ENCODE results near the gene RAB31. TPM values are rescaled to one million over a fixed set of nuclear protein-coding genes. Genes with fewer than 3 reads are reported as not detected.
A peak's percentile ranks its signal among the peaks of the same experiment; 100 is the strongest.

RAB31 gene
- total RNA-seq, 4 donors from 2014 or later = 13.1 to 18.4 (median 16.9) TPM

DNA sequence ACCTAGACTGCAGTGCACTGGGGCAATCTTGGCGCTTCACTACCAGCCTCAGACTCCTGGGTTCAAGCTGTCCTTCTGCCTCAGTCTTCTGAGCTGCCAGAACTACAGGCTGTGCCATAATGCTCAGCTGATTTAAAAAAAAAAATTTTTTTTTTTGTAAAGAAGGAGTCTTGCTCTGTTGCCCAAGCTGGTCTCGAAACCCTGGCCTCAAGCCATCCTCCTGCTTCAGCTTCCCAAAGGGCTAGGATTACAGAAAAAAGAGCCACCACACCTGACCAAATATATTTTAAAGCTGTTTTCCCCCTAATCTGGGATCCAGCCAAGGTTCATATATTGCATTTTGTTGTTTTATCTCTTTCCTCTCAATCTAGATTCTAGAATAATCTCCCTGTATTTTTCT lies 82.2 kb downstream of the RAB31 start:
- DNase-seq = no peak
- Histone ChIP-seq H3K36me3 (no peaks in the 10 kb centered on the region), H3K27ac (no peak overlapping the region), H3K9me3 (no peaks in the 10 kb centered on the region), H3K4me1 (no peaks in the 10 kb centered on the region), H3K27me3 (no peaks in the 10 kb centered on the region), H3K4me3 (no peak overlapping the region)
- no peak for TF ChIP-seq EP300 (IDR thresholded peaks at IDR 0.05; ENCODE audit: low read depth)
- no peak for TF ChIP-seq CTCF (IDR thresholded peaks at IDR 0.05)
- TF ChIP-seq POLR2A (IDR thresholded peaks at IDR 0.05) = no peak
- no peak for TF ChIP-seq POLR2AphosphoS5 (IDR thresholded peaks at IDR 0.05)
- intact Hi-C loops (cut with DNase I; ENCODE audit: low total_unique reads) = no loop called here
- in situ Hi-C loops (cut with MboI; ENCODE audit: low pct_ligation_motif_present in 1 of 4, low pct_unique_long_range_greater_than_20kb in 1 of 4, low sequenced_read_pairs in 3 of 4) = no loop called here
- WGBS, 2 donors (ENCODE audit: low coverage in 1 of 2) = 83 to 92% methylated on average over 2 of the region's 2 CpGs

DNA sequence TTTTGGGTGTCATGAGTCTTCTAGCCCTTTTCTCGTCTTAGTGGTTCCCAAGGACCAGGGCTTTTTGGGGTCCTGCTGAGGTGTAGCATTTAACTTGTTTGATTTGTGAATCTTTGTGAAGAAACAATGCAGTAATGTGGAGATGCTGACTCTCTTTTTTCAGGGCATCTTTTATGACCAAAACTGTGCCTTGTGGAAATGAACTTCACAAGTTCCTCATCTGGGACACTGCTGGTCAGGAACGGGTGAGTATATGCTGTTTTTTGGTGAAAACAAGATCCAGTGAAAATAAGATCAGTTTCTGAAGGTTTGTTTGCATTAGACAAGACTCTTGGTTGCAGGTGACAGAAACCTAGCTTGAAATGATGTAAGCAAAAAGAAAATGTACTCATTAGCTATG lies 83.9 kb downstream of the RAB31 start:
- no peaks in the 10 kb centered on the region for H3K4me1 ChIP-seq
- H3K27me3 ChIP-seq = no peaks in the 10 kb centered on the region
- H3K9me3 ChIP-seq = no peaks in the 10 kb centered on the region
- intact Hi-C loops (cut with DNase I; ENCODE audit: low total_unique reads) (no loop called here), in situ Hi-C loops (cut with MboI; ENCODE audit: low pct_ligation_motif_present in 1 of 4, low pct_unique_long_range_greater_than_20kb in 1 of 4, low sequenced_read_pairs in 3 of 4) (no loop called here)
- H3K27ac ChIP-seq = no peak overlapping the region
- H3K36me3 ChIP-seq = no peaks in the 10 kb centered on the region
- no peak overlapping the region for H3K4me3 ChIP-seq
- WGBS, 2 donors (ENCODE audit: low coverage in 1 of 2) = 68 to 86% methylated on average over 2 of the region's 2 CpGs
- TF ChIP-seq EP300 (IDR thresholded peaks at IDR 0.05; ENCODE audit: low read depth) = no peak
- no peak for DNase-seq

DNA sequence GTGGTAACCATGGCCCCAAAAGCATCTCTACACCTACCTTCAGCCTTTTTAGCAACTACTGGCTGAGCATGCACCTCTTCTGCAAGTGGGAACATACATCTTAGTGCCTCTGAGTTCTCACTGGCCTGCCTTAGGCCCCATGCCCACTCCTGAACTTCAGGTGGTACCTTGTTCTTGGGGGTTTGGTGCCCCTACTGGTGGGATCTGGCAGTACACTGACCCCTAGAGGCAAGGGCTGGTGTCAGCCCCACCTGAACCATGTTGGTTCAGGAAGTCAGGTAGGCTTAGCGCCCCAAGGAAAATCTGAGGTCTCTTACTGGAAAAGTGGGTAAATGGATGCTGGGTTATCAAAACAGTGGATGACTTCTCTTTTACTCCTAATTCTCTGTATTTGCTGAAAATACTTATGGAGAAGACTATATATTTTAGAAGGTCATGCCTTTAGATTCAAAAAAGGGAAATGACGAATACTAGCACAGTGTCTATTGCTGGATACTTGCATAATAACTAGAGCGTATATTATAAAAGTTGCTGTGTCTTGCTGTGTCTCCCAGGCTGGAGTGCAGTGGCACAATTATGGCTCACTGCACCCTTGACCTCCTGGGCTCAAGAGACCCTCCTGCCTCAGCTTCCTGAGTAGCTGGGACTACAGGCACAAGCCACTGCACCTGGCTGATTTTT lies 84.6 kb downstream of the RAB31 start:
- no peak overlapping the region for H3K4me3 ChIP-seq
- H3K9me3 ChIP-seq = no peaks in the 10 kb centered on the region
- in situ Hi-C loops (cut with MboI; ENCODE audit: low pct_ligation_motif_present in 1 of 4, low pct_unique_long_range_greater_than_20kb in 1 of 4, low sequenced_read_pairs in 3 of 4) = no loop called here

GRCh38 chr18:9796011-9796410 lies 87.9 kb downstream of the RAB31 start:
- no peak overlapping the region for H3K4me3 ChIP-seq
- TF ChIP-seq CTCF (IDR thresholded peaks at IDR 0.05) (no peak), EP300 (IDR thresholded peaks at IDR 0.05; ENCODE audit: low read depth) (no peak), POLR2A (IDR thresholded peaks at IDR 0.05) (no peak), POLR2AphosphoS5 (IDR thresholded peaks at IDR 0.05) (no peak)
- no peak overlapping the region for H3K27ac ChIP-seq
- in situ Hi-C loops (cut with MboI; ENCODE audit: low pct_ligation_motif_present in 1 of 4, low pct_unique_long_range_greater_than_20kb in 1 of 4, low sequenced_read_pairs in 3 of 4) (no loop called here), intact Hi-C loops (cut with DNase I; ENCODE audit: low total_unique reads) (no loop called here)
- H3K4me1 ChIP-seq = no peaks in the 10 kb centered on the region
- no peaks in the 10 kb centered on the region for H3K27me3 ChIP-seq
- no peak for DNase-seq
- H3K36me3 ChIP-seq = no peaks in the 10 kb centered on the region
- WGBS, 2 donors (ENCODE audit: low coverage in 1 of 2) = 50 to 78% methylated on average over 1 to 2 of the region's 2 CpGs
- H3K9me3 ChIP-seq = no peaks in the 10 kb centered on the region

More for the DNA sequence above, 84.6 kb downstream of the RAB31 start:
- intact Hi-C loops (cut with DNase I; ENCODE audit: low total_unique reads) = no loop called here
- Histone ChIP-seq H3K4me1 (no peaks in the 10 kb centered on the region), H3K36me3 (no peaks in the 10 kb centered on the region), H3K27ac (peak overlapping the region in 1 of 4 donors; percentile 16), H3K27me3 (no peaks in the 10 kb centered on the region)
- TF ChIP-seq EP300 (IDR thresholded peaks at IDR 0.05; ENCODE audit: low read depth) = no peak
- peak in 4 of 5 experiments; percentile 29 to 44 (median 37) for TF ChIP-seq CTCF (IDR thresholded peaks at IDR 0.05)
- TF ChIP-seq POLR2AphosphoS5 (IDR thresholded peaks at IDR 0.05) = no peak
- DNase-seq = no peak
- 92 to 100% methylated on average over 1 to 3 of the region's 3 CpGs for WGBS, 2 donors (ENCODE audit: low coverage in 1 of 2)
